Activated CD4-positive, alpha-beta memory T cell treated with anti-CD3 and anti-CD28 coated beads for 36 hours (primary cell): Measurements from ENCODE around the gene CADM4. TPM values are rescaled to one million over a fixed set of nuclear protein-coding genes. Genes with fewer than 3 reads are reported as not detected.

Source experiments
- CTCF ChIA-PET: fragments of 350-600 bp; sonication (Branson Sonifier 250); formaldehyde crosslinking; loops from one replicate; lab custom pipeline; 2021; ENCODE audit warnings: antibody characterized with exemption, inconsistent platforms; lab: Charles Lee
- POLR2A ChIA-PET: fragments of 350-600 bp; sonication (Branson Sonifier 250); formaldehyde crosslinking; loops from one replicate; lab custom pipeline; 2021; ENCODE audit warnings: antibody characterized with exemption; lab: Charles Lee
- DNase-seq: peaks from one replicate; pipeline ENCODE4 v3.0.0-alpha.2; 2020
- H3K27ac Mint-ChIP-seq: one replicate; pipeline ENCODE4 v1.8.0; 2021; ENCODE audit warnings: mixed read lengths
- H3K27me3 Mint-ChIP-seq: one replicate; pipeline ENCODE4 v1.8.0; 2021; ENCODE audit warnings: mixed read lengths
- H3K36me3 Mint-ChIP-seq: one replicate; pipeline ENCODE4 v1.8.0; 2021; ENCODE audit warnings: mixed read lengths
- H3K4me1 Mint-ChIP-seq: one replicate; pipeline ENCODE4 v1.8.0; 2021; ENCODE audit warnings: low read depth, mixed read lengths
- H3K4me3 Mint-ChIP-seq: one replicate; pipeline ENCODE4 v1.8.0; 2021; ENCODE audit warnings: mild to moderate bottlenecking, mixed read lengths
- H3K9me3 Mint-ChIP-seq: one replicate; pipeline ENCODE4 v1.8.0; 2021; ENCODE audit warnings: mixed read lengths
- intact Hi-C: fragments of 100-400 bp; cut with micrococcal nuclease; formaldehyde crosslinking; loops from one replicate; pipeline ENCODE4 v1.15.1; 2023
- total RNA-seq, 2 experiments: library from RNA; stranded (reverse); gene quantifications; one replicate each; pipeline ENCODE4 v1.2.3, GENCODE V29; 2021

CADM4 gene
- total RNA-seq, 2 experiments from 2014 or later, result 0.39 to 0.57 TPM

DNA sequence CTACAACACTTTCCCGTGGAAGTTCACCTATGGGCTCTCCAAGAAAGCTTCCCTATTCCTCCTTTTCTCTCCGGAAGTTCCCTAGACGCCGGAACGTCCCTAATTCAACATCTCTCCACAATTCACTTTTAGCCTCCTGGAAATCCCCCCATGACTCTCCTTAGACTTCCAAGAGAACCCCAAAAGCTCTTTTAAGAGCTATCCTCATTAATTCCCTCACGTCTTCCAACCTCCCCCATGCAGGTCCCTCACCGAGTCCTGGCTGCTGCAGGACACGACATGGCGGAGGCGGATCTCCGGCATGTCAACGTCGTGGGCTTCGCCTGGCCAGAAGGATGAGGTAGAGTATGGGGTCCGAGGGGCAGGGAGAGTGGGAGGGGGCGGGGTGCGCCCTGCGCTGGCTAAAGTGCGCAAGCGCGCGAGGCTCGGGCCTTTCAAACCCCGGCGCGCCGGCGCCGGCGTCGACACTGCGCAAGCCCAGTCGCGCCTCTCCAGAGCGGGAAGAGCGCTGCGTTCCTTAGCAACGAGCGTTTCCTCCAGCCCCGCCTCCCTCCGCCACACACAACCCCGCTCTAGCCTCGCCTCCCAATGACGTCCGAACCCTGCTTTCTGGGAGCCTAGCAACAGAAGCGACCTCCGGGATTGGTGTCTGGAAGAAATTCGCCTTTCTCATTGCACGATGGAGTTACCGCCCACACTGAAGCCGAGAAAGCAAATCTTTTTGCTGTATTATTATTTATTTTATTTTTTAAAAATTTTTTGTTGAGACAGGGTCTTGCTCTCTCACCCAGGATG, 64.3 kb downstream of the CADM4 start, which contains the start of the genes PINLYP and XRCC1:
TSS of gene PINLYP (plus strand) at position 646 of the 795 bp plus-strand sequence. CDS start 1,391 bp downstream, outside the sequence.
TSS of gene XRCC1 (minus strand) at position 372 of the 795 bp plus-strand sequence. CDS start at position 303, 69 bp downstream.
- Mint-ChIP-seq H3K4me1 (peaks cover 24% of the 10 kb centered on the region), H3K27me3 (no peaks in the 10 kb centered on the region), H3K27ac (peak within 1 kb of the TSS; percentile 86), H3K9me3 (no peaks in the 10 kb centered on the region), H3K4me3 (peak within 1 kb of the TSS; percentile 96), H3K36me3 (peaks cover 1% of the 10 kb centered on the region)
- intact Hi-C loops, result loop anchor here (1.0 to 2.0 kb wide), 4 partner anchors 13 to 43 kb away; partner anchors contain the start of genes IRGQ, ZNF575 and ZNF576
- peak; percentile 98 for DNase-seq
- POLR2A ChIA-PET, result interaction anchor here (0.7 to 1.5 kb wide), 3 partner anchors 12 to 20 kb away, joined by 3 to 17 read pairs (median 3); partner anchors contain the start of genes IRGQ and ZNF576
- CTCF ChIA-PET, result interaction anchor here (0.6 to 5.7 kb wide), 10 partner anchors 10 to 234 kb away, joined by 3 to 56 read pairs (median 3); partner anchors contain the start of genes IRGQ and ZNF576

DNA sequence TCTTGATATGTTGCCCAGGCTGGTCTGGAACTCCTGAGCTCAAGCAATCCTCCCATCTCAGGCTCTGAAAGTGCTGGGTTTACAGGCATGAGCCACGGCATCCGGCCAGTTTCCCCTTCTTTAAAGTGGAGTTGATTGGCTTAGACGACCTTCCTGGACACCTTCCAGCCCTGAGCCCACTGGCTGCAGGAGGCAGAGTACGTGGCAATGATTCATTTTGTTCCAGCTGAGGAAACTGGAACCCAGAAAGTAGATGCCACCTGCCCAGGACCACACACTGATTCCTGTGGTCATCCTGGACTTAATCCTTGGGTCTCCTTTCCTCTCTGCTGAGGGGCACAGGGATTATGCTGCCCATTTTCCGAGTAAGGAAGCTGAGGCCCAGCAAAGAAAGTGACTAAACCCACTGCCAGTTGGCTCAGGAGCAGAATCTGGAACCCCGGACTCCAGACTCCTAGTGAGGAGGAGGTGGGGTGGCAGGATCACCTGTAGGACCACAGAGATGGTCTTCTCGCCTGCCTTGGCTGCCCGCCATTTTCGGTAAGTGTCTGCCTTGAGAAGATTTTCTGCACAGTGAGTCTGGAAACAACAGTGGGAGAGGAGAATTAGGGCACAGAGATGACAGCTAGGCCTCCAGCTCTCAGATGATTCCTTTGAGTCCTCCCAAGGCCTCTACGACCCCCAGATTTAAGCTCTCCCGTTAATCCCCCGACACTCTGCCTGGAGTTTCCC, 65.1 kb downstream of the CADM4 start:
- Mint-ChIP-seq H3K36me3 (peaks cover 1% of the 10 kb centered on the region), H3K4me3 (peak overlapping the region; percentile 96), H3K27ac (peak overlapping the region; percentile 86), H3K4me1 (peaks cover 31% of the 10 kb centered on the region), H3K27me3 (no peaks in the 10 kb centered on the region), H3K9me3 (no peaks in the 10 kb centered on the region)
- intact Hi-C loops, result loop anchor here (1.0 to 2.0 kb wide), 4 partner anchors 12 to 42 kb away; partner anchors contain the start of genes IRGQ, ZNF575 and ZNF576
- ChIA-PET POLR2A (interaction anchor here (0.7 to 1.5 kb wide), 4 partner anchors 11 to 21 kb away, joined by 3 to 17 read pairs (median 4); partner anchors contain the start of genes IRGQ and ZNF576), CTCF (interaction anchor here (0.6 to 5.7 kb wide), 10 partner anchors 10 to 235 kb away, joined by 3 to 56 read pairs (median 3); partner anchors contain the start of genes IRGQ and ZNF576)
- no peak for DNase-seq

Other genes with a start within 250 kb of the CADM4 start
- gene TEX101, start 225.0 kb downstream of the CADM4 start, total RNA-seq, result not detected
- gene LYPD3, start 174.2 kb downstream of the CADM4 start, total RNA-seq, result 1 to 10 TPM; 2.3 TPM
- 10 to 100 TPM; 13.5 to 15.2 TPM for gene PHLDB3, start 135.1 kb downstream of the CADM4 start, total RNA-seq
- gene ETHE1, start 112.6 kb downstream of the CADM4 start, total RNA-seq, result 100 to 1,000 TPM; 104 to 112 TPM
- gene ZNF575, start 106.7 kb downstream of the CADM4 start, total RNA-seq, result 1 to 10 TPM; 3.1 to 3.7 TPM
- gene XRCC1, start 64.3 kb downstream of the CADM4 start, total RNA-seq, result 10 to 100 TPM; 42.5 to 43.0 TPM
- 1 to 10 TPM; 2.2 to 3.7 TPM for gene PINLYP, start 64.0 kb downstream of the CADM4 start, total RNA-seq
- gene IRGQ, start 43.7 kb downstream of the CADM4 start, total RNA-seq, result 10 to 100 TPM; 18.3 to 19.9 TPM
- 10 to 100 TPM; 12.6 to 14.1 TPM for gene ZNF576, start 43.3 kb downstream of the CADM4 start, total RNA-seq
- under 1 TPM; 0.39 to 0.59 TPM for gene SRRM5, start 27.8 kb downstream of the CADM4 start, total RNA-seq
- gene ZNF428, start 20.2 kb downstream of the CADM4 start, total RNA-seq, result 10 to 100 TPM; 11.7 to 12.5 TPM
- gene PLAUR, start 30.3 kb upstream of the CADM4 start, total RNA-seq, result 10 to 100 TPM; 14.4 to 15.1 TPM
- gene IRGC, start 76.2 kb upstream of the CADM4 start, total RNA-seq, result not detected
- gene SMG9, start 115.1 kb upstream of the CADM4 start, total RNA-seq, result 10 to 100 TPM; 58.2 to 58.3 TPM
- gene KCNN4, start 141.1 kb upstream of the CADM4 start, total RNA-seq, result 100 to 1,000 TPM; 120 to 130 TPM
- gene LYPD5, start 162.6 kb upstream of the CADM4 start, total RNA-seq, result 1 to 10 TPM in 1 of 2 experiments, under 1 TPM in 1; 0.62 to 1.2 TPM
- gene ZNF283, start 187.5 kb upstream of the CADM4 start, total RNA-seq, result 1 to 10 TPM; 5.2 to 8.1 TPM
- gene ZNF404, start 244.1 kb upstream of the CADM4 start, total RNA-seq, result 1 to 10 TPM in 1 of 2 experiments, under 1 TPM in 1; 0.61 to 1.4 TPM